HepG2 (cell line): ENCODE measurements around the gene VPS50. TPM values are rescaled to one million over a fixed set of nuclear protein-coding genes. Genes with fewer than 3 reads are reported as not detected.

Experiments
- ATAC-seq: fragments of 200-7000 bp; cut with Tn5 transposase; 3 replicates; pipeline ENCODE4 v1.9.1; 2020; ENCODE audit warnings: mild to moderate bottlenecking, moderate library complexity
- BruUV-seq: library from RNA; stranded (reverse); fragments of 400-500 nt; replicated peaks from 2 replicates; lab custom pipeline; 2021; lab: Mats Ljungman, UMichigan
- CTCF ChIA-PET: fragments of 300-600 bp; formaldehyde crosslinking; extraction: SDS; loops from one replicate; lab custom pipeline; 2021; ENCODE audit warnings: low total read pairs, inconsistent platforms, low intra/inter-chr PET ratio; lab: Yijun Ruan, JAX
- POLR2A ChIA-PET: fragments of 350-600 bp; sonication (Branson Sonifier 250); formaldehyde crosslinking; loops from one replicate; lab custom pipeline; 2020; ENCODE audit warnings: antibody characterized with exemption, inconsistent platforms; lab: Yijun Ruan, JAX
- DNase-seq: peaks from one replicate; pipeline ENCODE4 v3.0.0-alpha.2; 2015; ENCODE audit warnings: low spot score
- FAIRE-seq: peaks from 3 replicates; lab custom pipeline; 2011; peaks lifted over from hg19 to GRCh38; lab: Jason Lieb, UNC
- H2AFZ ChIP-seq: one replicate; pipeline ENCODE4 v1.6.1; 2011; ENCODE audit warnings: low read length, inconsistent platforms
- H3K27ac ChIP-seq: fragments of 300-600 bp; 3 replicates; pipeline ENCODE4 v1.8.0; 2011; ENCODE audit warnings: mixed run types, mild to moderate bottlenecking, mixed read lengths, low read length, inconsistent platforms; ENCODE audit not compliant: insufficient read depth; ENCODE audit errors: extremely low read length
- H3K27me3 ChIP-seq, 2 experiments: fragments of 200-600 bp in 1 of 2; 2 replicates in 1 of 2; 3 replicates in 1 of 2; pipeline versions ENCODE4 v1.6.0 to v1.8.0; 2011; ENCODE audit warnings: low read length in 2 of 2, mild to moderate bottlenecking in 2 of 2, moderate library complexity in 2 of 2, inconsistent platforms in 1 of 2; ENCODE audit not compliant: insufficient read depth in 2 of 2, control insufficient read depth in 1 of 2
- H3K36me3 ChIP-seq, 2 experiments: fragments of 200-600 bp in 1 of 2; replicated peaks in 1 of 2; 2 replicates in 1 of 2; 3 replicates in 1 of 2; pipeline versions ENCODE4 v1.5.1 to v1.8.0; 2011; ENCODE audit warnings: low read length in 2 of 2, inconsistent platforms in 1 of 2; ENCODE audit not compliant: insufficient read depth in 2 of 2, control insufficient read depth in 1 of 2
- H3K4me1 ChIP-seq: 2 replicates; pipeline ENCODE4 v1.5.1; 2012; ENCODE audit warnings: low read length, inconsistent platforms; ENCODE audit not compliant: insufficient read depth
- H3K4me2 ChIP-seq: 2 replicates; pipeline ENCODE4 v1.6.0; 2011; ENCODE audit warnings: low read depth, low read length, inconsistent platforms
- H3K4me3 ChIP-seq, 3 experiments: fragments of 200-600 bp in 1 of 3; sonication (generic), shearing (Covaris generic) in 1 of 3; replicated peaks in 1 of 3; 2 replicates each; pipeline ENCODE4 v1.5.1; 2011 to 2016; ENCODE audit warnings: low read length in 3 of 3, inconsistent platforms in 2 of 3, low read depth in 2 of 3, mild to moderate bottlenecking in 2 of 3, control low read depth in 1 of 3, mixed read lengths in 1 of 3; ENCODE audit not compliant: insufficient read depth in 1 of 3
- H3K79me2 ChIP-seq: one replicate; pipeline ENCODE4 v1.6.1; 2011; ENCODE audit warnings: low read length, inconsistent platforms; ENCODE audit not compliant: insufficient read depth
- H3K9ac ChIP-seq: 2 replicates; pipeline ENCODE4 v1.6.0; 2011; ENCODE audit warnings: mild to moderate bottlenecking, low read depth, low read length, inconsistent platforms; ENCODE audit not compliant: insufficient read depth
- H3K9me3 ChIP-seq: 2 replicates; pipeline ENCODE4 v1.5.1; 2012; ENCODE audit warnings: mild to moderate bottlenecking, low read length
- H4K20me1 ChIP-seq: 2 replicates; pipeline ENCODE4 v1.6.0; 2011; ENCODE audit warnings: inconsistent platforms, mild to moderate bottlenecking, low read length, moderate library complexity; ENCODE audit not compliant: insufficient read depth
- POGK ChIP-seq: sonication (generic); formaldehyde crosslinking; conservative IDR thresholded peaks from 2 replicates; pipeline ENCODE4 v1.8.0; 2022; ENCODE audit warnings: mild to moderate bottlenecking, moderate library complexity, missing genetic modification reagents
- SMAD9 ChIP-seq: sonication (generic); formaldehyde crosslinking; IDR thresholded peaks from 2 replicates; pipeline ENCODE4 v1.5.1; 2020; ENCODE audit warnings: mild to moderate bottlenecking, missing genetic modification reagents
- SP2 ChIP-seq: sonication (generic); formaldehyde crosslinking; IDR thresholded peaks from 2 replicates; pipeline ENCODE4 v1.5.1; 2020; ENCODE audit warnings: mild to moderate bottlenecking, missing genetic modification reagents
- TEAD3 ChIP-seq: optimal IDR thresholded peaks from 2 replicates; pipeline ENCODE3; 2016; ENCODE audit warnings: borderline replicate concordance
- ZBTB26 ChIP-seq: IDR thresholded peaks from 2 replicates; pipeline ENCODE4 v1.6.1; 2016; ENCODE audit warnings: missing compliant biosample characterization, missing genetic modification reagents, borderline replicate concordance
- ZMAT5 ChIP-seq: sonication (generic); formaldehyde crosslinking; IDR thresholded peaks from 2 replicates; pipeline ENCODE4 v1.5.0; 2020; ENCODE audit warnings: mild to moderate bottlenecking, low read depth, missing genetic modification reagents, borderline replicate concordance
- ZNF234 ChIP-seq: sonication (generic); formaldehyde crosslinking; conservative IDR thresholded peaks from 2 replicates; pipeline ENCODE4 v1.5.1; 2020; ENCODE audit warnings: mild to moderate bottlenecking, missing genetic modification reagents
- ZNF850 ChIP-seq: sonication (generic); formaldehyde crosslinking; conservative IDR thresholded peaks from 2 replicates; pipeline ENCODE4 v1.9.0; 2021; ENCODE audit warnings: mild to moderate bottlenecking, missing genetic modification reagents
- ZSCAN20 ChIP-seq: sonication (generic); formaldehyde crosslinking; IDR thresholded peaks from 2 replicates; pipeline ENCODE4 v1.4.0; 2020; ENCODE audit warnings: missing genetic modification reagents, mild to moderate bottlenecking, borderline replicate concordance
- WGBS: methylation state at CpG from one replicate; pipeline ENCODE4 v1.1.6; 2017; ENCODE audit warnings: low lambda C conversion rate; 5-methylcytosine and 5-hydroxymethylcytosine counted together
- in situ Hi-C: cut with HindIII; loops from 2 replicates; pipeline ENCODE4 v1.10.0; 2017; ENCODE audit warnings: low pct_unique_long_range_greater_than_20kb; ENCODE audit not compliant: extremely low pct_ligation_motif_present
- intact Hi-C: fragments of 100-400 bp; cut with micrococcal nuclease; formaldehyde crosslinking; loops from one replicate; pipeline ENCODE4 v1.10.0; 2022; ENCODE audit not compliant: unreplicated experiment
- polyA plus RNA-seq, 8 experiments: library from polyadenylated mRNA; depleted of rRNA in 3 of 8; stranded (reverse) in 7 of 8; unstranded in 1 of 8; fragments of >200 nt; fragmentation: Illumina TruSeq in 4 of 8; extraction: Trizol in 4 of 8; gene quantifications; 2 replicates each; pipeline versions ENCODE4 v1.2.1 to v1.2.3, GENCODE V29; 2011 to 2016; ENCODE audit warnings: low read depth in 4 of 8, missing spikeins in 1 of 8, mixed read lengths in 1 of 8; ENCODE audit not compliant: insufficient read depth in 1 of 8
- total RNA-seq, 5 experiments: library from RNA; depleted of rRNA; stranded (reverse); fragments of >200 nt; fragmentation: Illumina TruSeq; extraction: Trizol; gene quantifications; 2 replicates each; pipeline ENCODE4 v1.2.3, GENCODE V29; 2016; ENCODE audit warnings: low read depth in 1 of 5
- TF ChIP-seq, protein P1 (sequence below): sonication (generic); formaldehyde crosslinking; IDR thresholded peaks from 2 replicates; pipeline ENCODE4 v1.4.0; 2020; ENCODE audit warnings: low read depth, missing genetic modification reagents

The VPS50 gene
- total and polyA plus RNA-seq, 2 of the 13 experiments (the other 11 are each of a cell fraction or from before 2014, with no cell fraction given): 10.3 to 20.4 TPM

DNA sequence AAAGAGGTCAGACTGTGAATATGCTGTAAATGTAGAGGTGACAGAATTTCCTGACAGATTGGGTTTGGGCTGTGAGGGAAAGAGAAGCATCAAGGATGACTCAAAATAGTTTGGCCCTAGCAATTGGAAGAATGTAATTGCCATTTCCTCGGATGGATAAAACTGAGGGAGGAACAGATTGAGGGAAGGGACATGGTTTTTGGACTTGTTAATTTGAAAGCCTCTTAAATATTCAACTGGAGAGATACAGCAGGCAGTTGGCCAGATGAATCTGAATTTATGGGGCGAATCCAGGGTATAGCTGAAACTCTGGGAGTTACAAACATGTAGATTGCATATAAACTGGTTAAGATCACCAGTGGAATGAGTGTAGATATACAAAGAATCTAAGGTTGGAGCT is 3.4 kb downstream of the VPS50 start (continued):
- TF ChIP-seq, protein P1, sequence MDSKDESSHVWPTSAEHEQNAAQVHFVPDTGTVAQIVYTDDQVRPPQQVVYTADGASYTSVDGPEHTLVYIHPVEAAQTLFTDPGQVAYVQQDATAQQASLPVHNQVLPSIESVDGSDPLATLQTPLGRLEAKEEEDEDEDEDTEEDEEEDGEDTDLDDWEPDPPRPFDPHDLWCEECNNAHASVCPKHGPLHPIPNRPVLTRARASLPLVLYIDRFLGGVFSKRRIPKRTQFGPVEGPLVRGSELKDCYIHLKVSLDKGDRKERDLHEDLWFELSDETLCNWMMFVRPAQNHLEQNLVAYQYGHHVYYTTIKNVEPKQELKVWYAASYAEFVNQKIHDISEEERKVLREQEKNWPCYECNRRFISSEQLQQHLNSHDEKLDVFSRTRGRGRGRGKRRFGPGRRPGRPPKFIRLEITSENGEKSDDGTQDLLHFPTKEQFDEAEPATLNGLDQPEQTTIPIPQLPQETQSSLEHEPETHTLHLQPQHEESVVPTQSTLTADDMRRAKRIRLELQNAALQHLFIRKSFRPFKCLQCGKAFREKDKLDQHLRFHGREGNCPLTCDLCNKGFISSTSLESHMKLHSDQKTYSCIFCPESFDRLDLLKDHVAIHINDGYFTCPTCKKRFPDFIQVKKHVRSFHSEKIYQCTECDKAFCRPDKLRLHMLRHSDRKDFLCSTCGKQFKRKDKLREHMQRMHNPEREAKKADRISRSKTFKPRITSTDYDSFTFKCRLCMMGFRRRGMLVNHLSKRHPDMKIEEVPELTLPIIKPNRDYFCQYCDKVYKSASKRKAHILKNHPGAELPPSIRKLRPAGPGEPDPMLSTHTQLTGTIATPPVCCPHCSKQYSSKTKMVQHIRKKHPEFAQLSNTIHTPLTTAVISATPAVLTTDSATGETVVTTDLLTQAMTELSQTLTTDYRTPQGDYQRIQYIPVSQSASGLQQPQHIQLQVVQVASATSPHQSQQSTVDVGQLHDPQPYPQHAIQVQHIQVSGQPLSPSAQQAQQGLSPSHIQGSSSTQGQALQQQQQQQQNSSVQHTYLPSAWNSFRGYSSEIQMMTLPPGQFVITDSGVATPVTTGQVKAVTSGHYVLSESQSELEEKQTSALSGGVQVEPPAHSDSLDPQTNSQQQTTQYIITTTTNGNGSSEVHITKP: no peak
- TF ChIP-seq ZSCAN20 (CRISPR knock-in tag) (no peak), POGK (CRISPR knock-in tag) (no peak)
- TF ChIP-seq, all 625 proteins: peak for 0

DNA sequence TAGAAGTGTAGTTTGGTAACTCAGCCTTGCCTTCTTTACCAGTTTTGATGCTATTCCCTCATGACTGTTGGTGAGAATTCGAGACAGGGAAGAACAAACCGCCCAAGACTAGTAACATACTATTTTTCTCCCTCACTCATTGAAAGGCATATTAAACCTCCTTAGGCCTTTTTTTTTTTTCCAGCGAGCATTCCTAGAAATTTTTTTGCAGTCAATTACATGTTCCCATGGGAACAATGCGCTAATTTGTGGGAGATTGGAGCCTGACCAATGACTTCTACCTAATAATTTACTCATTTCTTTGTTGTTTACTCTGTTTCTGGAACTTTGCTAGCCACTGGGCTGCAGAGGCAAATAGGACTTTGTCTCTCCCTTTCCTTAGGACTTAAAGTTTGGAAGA is 6.0 kb downstream of the VPS50 start:
- in situ Hi-C loops (no loop called here), intact Hi-C loops (no loop called here)
- Histone ChIP-seq H3K4me2 (no peak overlapping the region), H3K4me1 (peaks cover 11% of the 10 kb centered on the region), H3K9ac (no peak overlapping the region), H3K27ac (no peak overlapping the region), H3K79me2 (peaks cover 14% of the 10 kb centered on the region), H3K4me3 (no peak overlapping the region), H4K20me1 (no peaks in the 10 kb centered on the region), H3K9me3 (no peaks in the 10 kb centered on the region), H3K27me3 (no peaks in the 10 kb centered on the region), H3K36me3 (0 out of 5 replicates have a peak, but pooled peaks cover 0 to 3% of the 10 kb centered on the region in 2 experiments), H2AFZ (no peak overlapping the region)
- BruUV-seq: no TSS peak
- TF ChIP-seq TEAD3 (CRISPR knock-in tag) (no peak), ZNF850 (no peak), SMAD9 (CRISPR knock-in tag) (no peak), SP2 (CRISPR knock-in tag) (no peak), ZMAT5 (CRISPR knock-in tag) (no peak), ZNF234 (CRISPR knock-in tag) (no peak), ZBTB26 (CRISPR knock-in tag) (no peak)
- ChIA-PET CTCF (no interaction called here), POLR2A (no interaction called here)
- FAIRE-seq (no peak), ATAC-seq (no peak), DNase-seq (no peak)
- 89% methylated on average over 4 of the region's 4 CpGs for WGBS
